Effector memory CD4-positive, alpha-beta T cell (primary cell): ENCODE results near the gene NOS1AP.

Source experiments
- DNase-seq, 3 donors: peaks; one replicate each; pipeline ENCODE4 v3.0.0-alpha.2; 2020
- H3K27ac ChIP-seq: 2 replicates; pipeline ENCODE4 v1.7.0; 2013; ENCODE audit warnings: mild to moderate bottlenecking, low read length, moderate library complexity; ENCODE audit not compliant: insufficient read depth, poor library complexity, severe bottlenecking
- H3K27me3 ChIP-seq: replicated peaks from 2 replicates; pipeline ENCODE4 v1.7.0; 2013; ENCODE audit warnings: mild to moderate bottlenecking, low read length; ENCODE audit not compliant: insufficient read depth, control insufficient read depth, poor library complexity, severe bottlenecking
- H3K36me3 ChIP-seq: 2 replicates; pipeline ENCODE4 v1.7.0; 2013; ENCODE audit warnings: mild to moderate bottlenecking, low read length, moderate library complexity; ENCODE audit not compliant: control insufficient read depth, insufficient read depth
- H3K4me1 ChIP-seq: 2 replicates; pipeline ENCODE4 v1.7.0; 2013; ENCODE audit warnings: low read length, mild to moderate bottlenecking; ENCODE audit not compliant: control insufficient read depth, insufficient read depth, poor library complexity, severe bottlenecking
- H3K4me3 ChIP-seq: 2 replicates; pipeline ENCODE4 v1.7.0; 2013; ENCODE audit warnings: low read length, low read depth, mild to moderate bottlenecking; ENCODE audit not compliant: insufficient read depth, poor library complexity, severe bottlenecking
- H3K9me3 ChIP-seq: 2 replicates; pipeline ENCODE4 v1.7.0; 2013; ENCODE audit warnings: mild to moderate bottlenecking, low read length, moderate library complexity; ENCODE audit not compliant: control insufficient read depth

The NOS1AP gene

GRCh38 chr1:162210196-162210595 is 140.7 kb downstream of the NOS1AP start:
- no peak overlapping the region for H3K4me3 ChIP-seq
- H3K27me3 ChIP-seq = no peaks in the 10 kb centered on the region
- H3K4me1 ChIP-seq = no peaks in the 10 kb centered on the region
- no peaks in the 10 kb centered on the region for H3K9me3 ChIP-seq
- no peak for DNase-seq
- H3K36me3 ChIP-seq = no peaks in the 10 kb centered on the region
- H3K27ac ChIP-seq = no peak overlapping the region

GRCh38 chr1:162212713-162213112 is 143.2 kb downstream of the NOS1AP start:
- Histone ChIP-seq H3K27me3 (no peaks in the 10 kb centered on the region), H3K36me3 (no peaks in the 10 kb centered on the region), H3K27ac (no peak overlapping the region), H3K4me3 (no peak overlapping the region), H3K9me3 (no peaks in the 10 kb centered on the region), H3K4me1 (no peaks in the 10 kb centered on the region)
- DNase-seq = no peak

- Histone ChIP-seq H3K36me3 (no peaks in the 10 kb centered on the region), H3K4me3 (no peak overlapping the region), H3K9me3 (no peaks in the 10 kb centered on the region), H3K27me3 (no peaks in the 10 kb centered on the region), H3K27ac (no peak overlapping the region), H3K4me1 (no peaks in the 10 kb centered on the region)
- DNase-seq = no peak
These were observed 143.9 kb downstream of the NOS1AP start for GRCh38 chr1:162213281-162213912.

GRCh38 chr1:162214202-162214601 is 144.7 kb downstream of the NOS1AP start:
- Histone ChIP-seq H3K27ac (no peak overlapping the region), H3K4me3 (no peak overlapping the region), H3K27me3 (no peaks in the 10 kb centered on the region), H3K36me3 (no peaks in the 10 kb centered on the region), H3K4me1 (no peaks in the 10 kb centered on the region), H3K9me3 (no peaks in the 10 kb centered on the region)
- DNase-seq = no peak

- no peaks in the 10 kb centered on the region for H3K4me1 ChIP-seq
- no peak overlapping the region for H3K4me3 ChIP-seq
- H3K27me3 ChIP-seq = no peaks in the 10 kb centered on the region
- H3K27ac ChIP-seq = no peak overlapping the region
- no peaks in the 10 kb centered on the region for H3K9me3 ChIP-seq
- no peaks in the 10 kb centered on the region for H3K36me3 ChIP-seq
- DNase-seq = no peak
These were observed 146.4 kb downstream of the NOS1AP start for GRCh38 chr1:162215902-162216301.

- Histone ChIP-seq H3K4me1 (no peaks in the 10 kb centered on the region), H3K9me3 (no peaks in the 10 kb centered on the region), H3K27me3 (no peaks in the 10 kb centered on the region), H3K4me3 (no peak overlapping the region), H3K36me3 (no peaks in the 10 kb centered on the region), H3K27ac (no peak overlapping the region)
- no peak for DNase-seq
These were observed 147.1 kb downstream of the NOS1AP start for GRCh38 chr1:162216604-162217003.

GRCh38 chr1:162217706-162218105 is 148.2 kb downstream of the NOS1AP start:
- H3K27me3 ChIP-seq = no peaks in the 10 kb centered on the region
- H3K27ac ChIP-seq = no peak overlapping the region
- no peak overlapping the region for H3K4me3 ChIP-seq
- H3K4me1 ChIP-seq = no peaks in the 10 kb centered on the region
- no peaks in the 10 kb centered on the region for H3K36me3 ChIP-seq
- H3K9me3 ChIP-seq = no peaks in the 10 kb centered on the region
- DNase-seq = no peak

GRCh38 chr1:162218546-162218945 is 149.1 kb downstream of the NOS1AP start:
- H3K27ac ChIP-seq = no peak overlapping the region

GRCh38 chr1:162218975-162219374 is 149.5 kb downstream of the NOS1AP start:
- Histone ChIP-seq H3K36me3 (no peaks in the 10 kb centered on the region), H3K4me1 (no peaks in the 10 kb centered on the region), H3K27me3 (no peaks in the 10 kb centered on the region), H3K4me3 (no peak overlapping the region), H3K27ac (no peak overlapping the region), H3K9me3 (no peaks in the 10 kb centered on the region)
- DNase-seq = no peak

More at GRCh38 chr1:162218546-162218945, 149.1 kb downstream of the NOS1AP start:
- DNase-seq = no peak
- H3K36me3 ChIP-seq = no peaks in the 10 kb centered on the region
- H3K27me3 ChIP-seq = no peaks in the 10 kb centered on the region
- no peaks in the 10 kb centered on the region for H3K4me1 ChIP-seq
- no peaks in the 10 kb centered on the region for H3K9me3 ChIP-seq
- H3K4me3 ChIP-seq = no peak overlapping the region

- no peak for DNase-seq
- Histone ChIP-seq H3K4me1 (no peaks in the 10 kb centered on the region), H3K4me3 (no peak overlapping the region), H3K27ac (no peak overlapping the region), H3K36me3 (no peaks in the 10 kb centered on the region), H3K9me3 (no peaks in the 10 kb centered on the region), H3K27me3 (no peaks in the 10 kb centered on the region)
These were observed 150.0 kb downstream of the NOS1AP start for GRCh38 chr1:162219461-162219860.
